ENCODE measurements around the gene MAGEA8. TPM values are rescaled to one million over a fixed set of nuclear protein-coding genes. Genes with fewer than 3 reads are reported as not detected.

Gene MAGEA8
- total and polyA plus RNA-seq, 9 of the 15 experiments (the other 6 are each of a cell fraction or from before 2014, with no cell fraction given): 0.49 to 4.6 (median 1.9) TPM

DNA sequence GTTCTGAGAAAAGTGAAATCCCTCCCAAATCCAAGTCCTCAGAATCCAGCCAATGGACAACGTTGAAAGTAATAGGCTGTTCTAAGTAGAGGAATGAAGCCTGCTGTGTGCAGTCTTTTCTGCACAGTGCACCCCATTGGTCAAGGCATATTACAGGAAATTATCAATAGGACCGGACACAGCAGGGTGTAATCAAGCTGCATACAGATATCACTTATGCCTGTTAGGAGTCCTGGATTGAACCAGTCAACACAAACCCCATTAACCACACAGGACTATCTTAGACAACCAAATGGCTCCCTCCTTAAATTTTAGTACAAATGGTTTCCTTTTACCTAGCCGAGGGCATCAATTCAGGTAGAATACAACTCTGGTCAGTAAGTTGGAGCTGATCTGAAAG, 34.2 kb upstream of the MAGEA8 start (continued):
- TF ChIP-seq, protein P1, sequence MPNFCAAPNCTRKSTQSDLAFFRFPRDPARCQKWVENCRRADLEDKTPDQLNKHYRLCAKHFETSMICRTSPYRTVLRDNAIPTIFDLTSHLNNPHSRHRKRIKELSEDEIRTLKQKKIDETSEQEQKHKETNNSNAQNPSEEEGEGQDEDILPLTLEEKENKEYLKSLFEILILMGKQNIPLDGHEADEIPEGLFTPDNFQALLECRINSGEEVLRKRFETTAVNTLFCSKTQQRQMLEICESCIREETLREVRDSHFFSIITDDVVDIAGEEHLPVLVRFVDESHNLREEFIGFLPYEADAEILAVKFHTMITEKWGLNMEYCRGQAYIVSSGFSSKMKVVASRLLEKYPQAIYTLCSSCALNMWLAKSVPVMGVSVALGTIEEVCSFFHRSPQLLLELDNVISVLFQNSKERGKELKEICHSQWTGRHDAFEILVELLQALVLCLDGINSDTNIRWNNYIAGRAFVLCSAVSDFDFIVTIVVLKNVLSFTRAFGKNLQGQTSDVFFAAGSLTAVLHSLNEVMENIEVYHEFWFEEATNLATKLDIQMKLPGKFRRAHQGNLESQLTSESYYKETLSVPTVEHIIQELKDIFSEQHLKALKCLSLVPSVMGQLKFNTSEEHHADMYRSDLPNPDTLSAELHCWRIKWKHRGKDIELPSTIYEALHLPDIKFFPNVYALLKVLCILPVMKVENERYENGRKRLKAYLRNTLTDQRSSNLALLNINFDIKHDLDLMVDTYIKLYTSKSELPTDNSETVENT (CRISPR knock-in tag; IDR thresholded peaks at IDR 0.05): no peak
- TF ChIP-seq CBX3 (IDR thresholded peaks at IDR 0.05; ENCODE audit: borderline replicate concordance in 1 of 2, low read length in 2 of 2) (no peak), L3MBTL2 (IDR thresholded peaks at IDR 0.05) (no peak), RBBP5 (IDR thresholded peaks at IDR 0.05; ENCODE audit: borderline replicate concordance, insufficient read depth, low read length, poor library complexity, severe bottlenecking) (no peak), MTA2 (IDR thresholded peaks at IDR 0.05; ENCODE audit: low read depth) (0 out of 2 replicates have a peak, but pooled peaks have one; percentile 14), SMAD4 (CRISPR knock-in tag; conservative IDR thresholded peaks at IDR 0.05) (0 out of 2 replicates have a peak, but pooled peaks have one; percentile 33), POLR2AphosphoS5 (IDR thresholded peaks at IDR 0.05; ENCODE audit: control insufficient read depth, insufficient read depth, low read depth, low read length) (0 out of 2 replicates have a peak, but pooled peaks have one; percentile 20)
- TF ChIP-seq, protein P2, sequence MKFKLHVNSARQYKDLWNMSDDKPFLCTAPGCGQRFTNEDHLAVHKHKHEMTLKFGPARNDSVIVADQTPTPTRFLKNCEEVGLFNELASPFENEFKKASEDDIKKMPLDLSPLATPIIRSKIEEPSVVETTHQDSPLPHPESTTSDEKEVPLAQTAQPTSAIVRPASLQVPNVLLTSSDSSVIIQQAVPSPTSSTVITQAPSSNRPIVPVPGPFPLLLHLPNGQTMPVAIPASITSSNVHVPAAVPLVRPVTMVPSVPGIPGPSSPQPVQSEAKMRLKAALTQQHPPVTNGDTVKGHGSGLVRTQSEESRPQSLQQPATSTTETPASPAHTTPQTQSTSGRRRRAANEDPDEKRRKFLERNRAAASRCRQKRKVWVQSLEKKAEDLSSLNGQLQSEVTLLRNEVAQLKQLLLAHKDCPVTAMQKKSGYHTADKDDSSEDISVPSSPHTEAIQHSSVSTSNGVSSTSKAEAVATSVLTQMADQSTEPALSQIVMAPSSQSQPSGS (CRISPR knock-in tag; IDR thresholded peaks at IDR 0.05): no peak
- TF ChIP-seq, protein P3, sequence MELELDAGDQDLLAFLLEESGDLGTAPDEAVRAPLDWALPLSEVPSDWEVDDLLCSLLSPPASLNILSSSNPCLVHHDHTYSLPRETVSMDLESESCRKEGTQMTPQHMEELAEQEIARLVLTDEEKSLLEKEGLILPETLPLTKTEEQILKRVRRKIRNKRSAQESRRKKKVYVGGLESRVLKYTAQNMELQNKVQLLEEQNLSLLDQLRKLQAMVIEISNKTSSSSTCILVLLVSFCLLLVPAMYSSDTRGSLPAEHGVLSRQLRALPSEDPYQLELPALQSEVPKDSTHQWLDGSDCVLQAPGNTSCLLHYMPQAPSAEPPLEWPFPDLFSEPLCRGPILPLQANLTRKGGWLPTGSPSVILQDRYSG (tag; conservative IDR thresholded peaks at IDR 0.05; ENCODE audit: low read depth): no peak
- TF ChIP-seq, protein P4, sequence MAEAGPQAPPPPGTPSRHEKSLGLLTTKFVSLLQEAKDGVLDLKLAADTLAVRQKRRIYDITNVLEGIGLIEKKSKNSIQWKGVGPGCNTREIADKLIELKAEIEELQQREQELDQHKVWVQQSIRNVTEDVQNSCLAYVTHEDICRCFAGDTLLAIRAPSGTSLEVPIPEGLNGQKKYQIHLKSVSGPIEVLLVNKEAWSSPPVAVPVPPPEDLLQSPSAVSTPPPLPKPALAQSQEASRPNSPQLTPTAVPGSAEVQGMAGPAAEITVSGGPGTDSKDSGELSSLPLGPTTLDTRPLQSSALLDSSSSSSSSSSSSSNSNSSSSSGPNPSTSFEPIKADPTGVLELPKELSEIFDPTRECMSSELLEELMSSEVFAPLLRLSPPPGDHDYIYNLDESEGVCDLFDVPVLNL (CRISPR knock-in tag; IDR thresholded peaks at IDR 0.05; ENCODE audit: low read depth): no peak

Data from K562 (cell line).